DOHH2 (cell line): ENCODE data around the gene LRP2.

Source experiments
- H3F3A ChIP-seq: fragments of 200-600 bp; sonication (generic), shearing (Covaris generic); 2 replicates; pipeline ENCODE4 v1.6.0; 2016; ENCODE audit warnings: antibody characterized with exemption, mild to moderate bottlenecking; ENCODE audit not compliant: control insufficient read depth, insufficient read depth
- H3K27ac ChIP-seq: fragments of 200-600 bp; sonication (generic); 2 replicates; pipeline ENCODE4 v1.5.1; 2014; ENCODE audit warnings: low read depth, mild to moderate bottlenecking, low read length, moderate library complexity
- H3K27me3 ChIP-seq: fragments of 200-600 bp; sonication (generic); 2 replicates; pipeline ENCODE4 v1.6.1; 2014; ENCODE audit warnings: mild to moderate bottlenecking, low read length, mixed read lengths; ENCODE audit not compliant: control insufficient read depth
- H3K36me3 ChIP-seq: fragments of 200-600 bp; sonication (generic); 2 replicates; pipeline ENCODE4 v1.6.1; 2014; ENCODE audit warnings: mild to moderate bottlenecking, low read length, moderate library complexity, mixed read lengths; ENCODE audit not compliant: control insufficient read depth
- H3K4me1 ChIP-seq: fragments of 200-600 bp; sonication (generic); 2 replicates; pipeline ENCODE4 v1.6.1; 2014; ENCODE audit warnings: mild to moderate bottlenecking, low read length, mixed read lengths; ENCODE audit not compliant: control insufficient read depth
- H3K4me2 ChIP-seq: fragments of 200-600 bp; sonication (generic); 2 replicates; pipeline ENCODE4 v1.6.0; 2014; ENCODE audit warnings: mild to moderate bottlenecking, low read length, moderate library complexity
- H3K4me3 ChIP-seq: fragments of 200-600 bp; sonication (generic); 2 replicates; pipeline ENCODE4 v1.5.1; 2014; ENCODE audit warnings: mild to moderate bottlenecking, low read length, mixed read lengths
- H3K79me2 ChIP-seq: fragments of 200-600 bp; sonication (generic); 2 replicates; pipeline ENCODE4 v1.6.1; 2014; ENCODE audit warnings: mild to moderate bottlenecking, low read length, mixed read lengths; ENCODE audit not compliant: control insufficient read depth
- H3K9me2 ChIP-seq: fragments of 200-600 bp; sonication (generic); replicated peaks from 2 replicates; pipeline ENCODE4 v1.6.1; 2014; ENCODE audit warnings: mild to moderate bottlenecking, low read length, mixed read lengths; ENCODE audit not compliant: control insufficient read depth
- H3K9me3 ChIP-seq: fragments of 200-600 bp; sonication (generic); 2 replicates; pipeline ENCODE4 v1.6.1; 2014; ENCODE audit warnings: antibody characterized with exemption, low read length, mixed read lengths; ENCODE audit not compliant: control insufficient read depth, insufficient read depth
- H4K20me1 ChIP-seq: fragments of 200-600 bp; sonication (generic); 2 replicates; pipeline ENCODE4 v1.6.0; 2014; ENCODE audit warnings: low read depth, mild to moderate bottlenecking, antibody characterized with exemption, low read length, moderate library complexity; ENCODE audit not compliant: control insufficient read depth, insufficient read depth
- EZH2phosphoT487 ChIP-seq: fragments of 200-600 bp; sonication (generic); IDR thresholded peaks from 2 replicates; pipeline ENCODE4 v1.6.1; 2017; ENCODE audit warnings: borderline replicate concordance, mild to moderate bottlenecking, antibody characterized with exemption, low read length, moderate library complexity, mixed read lengths
- TF ChIP-seq, protein P1 (sequence below): fragments of 200-600 bp; sonication (generic); IDR thresholded peaks from one replicate; pipeline ENCODE4 v1.5.1; 2014; ENCODE audit warnings: antibody characterized with exemption, mild to moderate bottlenecking, low read depth, low read length; ENCODE audit not compliant: poor library complexity, severe bottlenecking

The LRP2 gene

DNA sequence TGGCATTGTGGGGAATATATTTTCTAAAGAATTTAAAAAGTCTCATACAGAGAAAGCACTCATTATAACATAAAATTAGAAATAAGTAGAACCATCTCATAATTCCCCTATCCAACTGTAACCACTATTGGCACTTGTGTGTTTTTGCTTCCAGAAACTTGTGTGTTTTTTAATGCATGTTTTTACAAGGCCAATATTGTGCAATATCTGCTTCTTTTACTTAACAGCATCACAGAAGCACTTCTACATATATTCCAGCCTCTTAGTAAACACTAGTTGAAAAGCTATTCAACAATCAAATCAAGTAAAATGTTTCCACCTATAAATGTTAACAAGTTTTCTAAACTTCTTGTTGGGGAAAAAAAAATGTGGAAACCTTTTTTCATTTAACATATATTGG lies 132.7 kb downstream of the LRP2 start:
- no peak overlapping the region for H3K4me3 ChIP-seq
- H3K4me2 ChIP-seq, result no peak overlapping the region
- peaks cover 7% of the 10 kb centered on the region; the same call in 1 of the 2 replicates for H3K27me3 ChIP-seq
- H3K9me2 ChIP-seq, result no peaks in the 10 kb centered on the region
- no peaks in the 10 kb centered on the region for H3F3A ChIP-seq
- no peaks in the 10 kb centered on the region for H3K79me2 ChIP-seq
- no peaks in the 10 kb centered on the region for H3K4me1 ChIP-seq
- TF ChIP-seq, protein P1, sequence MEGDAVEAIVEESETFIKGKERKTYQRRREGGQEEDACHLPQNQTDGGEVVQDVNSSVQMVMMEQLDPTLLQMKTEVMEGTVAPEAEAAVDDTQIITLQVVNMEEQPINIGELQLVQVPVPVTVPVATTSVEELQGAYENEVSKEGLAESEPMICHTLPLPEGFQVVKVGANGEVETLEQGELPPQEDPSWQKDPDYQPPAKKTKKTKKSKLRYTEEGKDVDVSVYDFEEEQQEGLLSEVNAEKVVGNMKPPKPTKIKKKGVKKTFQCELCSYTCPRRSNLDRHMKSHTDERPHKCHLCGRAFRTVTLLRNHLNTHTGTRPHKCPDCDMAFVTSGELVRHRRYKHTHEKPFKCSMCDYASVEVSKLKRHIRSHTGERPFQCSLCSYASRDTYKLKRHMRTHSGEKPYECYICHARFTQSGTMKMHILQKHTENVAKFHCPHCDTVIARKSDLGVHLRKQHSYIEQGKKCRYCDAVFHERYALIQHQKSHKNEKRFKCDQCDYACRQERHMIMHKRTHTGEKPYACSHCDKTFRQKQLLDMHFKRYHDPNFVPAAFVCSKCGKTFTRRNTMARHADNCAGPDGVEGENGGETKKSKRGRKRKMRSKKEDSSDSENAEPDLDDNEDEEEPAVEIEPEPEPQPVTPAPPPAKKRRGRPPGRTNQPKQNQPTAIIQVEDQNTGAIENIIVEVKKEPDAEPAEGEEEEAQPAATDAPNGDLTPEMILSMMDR, result no peak
- no peak for TF ChIP-seq EZH2phosphoT487
- no peaks in the 10 kb centered on the region for H3K36me3 ChIP-seq
- no peaks in the 10 kb centered on the region for H3K9me3 ChIP-seq
- H4K20me1 ChIP-seq, result no peaks in the 10 kb centered on the region
- H3K27ac ChIP-seq, result no peak overlapping the region

DNA sequence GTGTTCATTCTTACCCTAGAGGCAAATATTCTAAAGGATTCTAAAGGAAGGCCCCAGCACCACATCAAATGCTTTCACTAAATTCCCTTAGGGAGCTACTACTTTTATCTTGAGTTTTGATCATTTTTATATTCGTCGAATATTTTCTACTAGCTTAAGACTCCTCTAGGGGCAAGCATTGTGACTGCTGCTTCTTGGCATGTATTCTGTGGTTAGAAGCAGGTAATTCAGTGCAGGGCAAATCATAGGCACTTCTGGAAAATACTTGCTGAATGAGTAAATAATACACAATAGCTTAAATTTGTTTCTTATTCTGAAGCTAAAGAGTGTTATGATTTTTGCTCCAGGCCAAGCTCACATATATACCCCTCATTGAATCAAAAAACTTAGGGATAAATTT lies 136.4 kb downstream of the LRP2 start:
- no peaks in the 10 kb centered on the region for H3K4me1 ChIP-seq
- no peaks in the 10 kb centered on the region for H3K9me2 ChIP-seq
- H3K4me2 ChIP-seq, result no peak overlapping the region

DNA sequence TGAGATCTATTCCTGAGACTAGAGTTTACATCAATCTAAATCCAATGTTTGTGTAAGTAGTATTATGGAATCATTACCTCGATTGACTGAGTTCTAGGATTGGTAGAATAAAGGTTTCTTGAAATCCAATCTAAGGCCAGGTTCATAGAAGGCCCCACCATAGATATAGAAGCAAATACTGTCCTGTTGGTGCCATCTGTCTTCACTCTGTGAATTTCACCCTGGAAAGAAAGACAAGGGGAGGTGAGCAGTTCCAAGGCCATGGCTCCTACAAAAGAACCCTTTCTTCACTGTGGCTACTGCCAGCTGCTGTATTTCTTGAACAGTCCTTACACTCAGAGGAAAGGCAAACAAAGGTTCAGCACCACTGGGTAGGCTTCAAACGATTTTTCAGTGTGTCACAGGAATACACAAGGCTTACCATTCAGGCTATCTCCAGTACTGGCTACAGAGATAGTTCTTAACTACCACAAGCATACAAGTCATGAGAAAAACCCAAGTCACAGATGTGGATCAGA lies 137.0 kb downstream of the LRP2 start:
- Histone ChIP-seq H3K4me1 (no peaks in the 10 kb centered on the region), H3K9me2 (no peaks in the 10 kb centered on the region), H3K4me3 (no peak overlapping the region), H3F3A (no peaks in the 10 kb centered on the region), H3K27me3 (peaks cover 8% of the 10 kb centered on the region; the same call in 1 of the 2 replicates), H3K9me3 (no peaks in the 10 kb centered on the region), H3K4me2 (no peak overlapping the region), H4K20me1 (no peaks in the 10 kb centered on the region), H3K27ac (no peak overlapping the region), H3K36me3 (no peaks in the 10 kb centered on the region), H3K79me2 (no peaks in the 10 kb centered on the region)
- TF ChIP-seq, protein P1, result no peak
- no peak for TF ChIP-seq EZH2phosphoT487

More for the DNA sequence above, 136.4 kb downstream of the LRP2 start:
- Histone ChIP-seq H4K20me1 (no peaks in the 10 kb centered on the region), H3K79me2 (no peaks in the 10 kb centered on the region), H3K9me3 (no peaks in the 10 kb centered on the region), H3K36me3 (no peaks in the 10 kb centered on the region), H3K4me3 (no peak overlapping the region), H3K27me3 (peaks cover 7% of the 10 kb centered on the region; the same call in 1 of the 2 replicates), H3K27ac (no peak overlapping the region), H3F3A (no peaks in the 10 kb centered on the region)
- TF ChIP-seq, protein P1, result no peak
- TF ChIP-seq EZH2phosphoT487, result no peak
